Measurements from ENCODE around the gene IPPK.

IPPK gene

GRCh38 chr9:92657296-92658094 is 12.4 kb downstream of the IPPK start:
- DNase-seq (ENCODE audit: low spot score), result no peak
- no peak for FAIRE-seq

- FAIRE-seq, result no peak
- no peak for DNase-seq (ENCODE audit: low spot score)
Measured at GRCh38 chr9:92656537-92656925, 13.4 kb downstream of the IPPK start.

GRCh38 chr9:92655896-92656536 is 13.9 kb downstream of the IPPK start:
- FAIRE-seq (no peak), DNase-seq (ENCODE audit: low spot score) (no peak)

- DNase-seq (ENCODE audit: low spot score) (no peak), FAIRE-seq (no peak)
Measured at GRCh38 chr9:92655366-92655765, 14.6 kb downstream of the IPPK start.

GRCh38 chr9:92654481-92655301 is 15.2 kb downstream of the IPPK start:
- no peak for DNase-seq (ENCODE audit: low spot score)
- no peak for FAIRE-seq

- FAIRE-seq (no peak), DNase-seq (ENCODE audit: low spot score) (no peak)
Measured at GRCh38 chr9:92652461-92652860, 17.5 kb downstream of the IPPK start.

- DNase-seq (ENCODE audit: low spot score) (no peak), FAIRE-seq (no peak)
Measured at GRCh38 chr9:92650839-92651621, 18.9 kb downstream of the IPPK start.

GRCh38 chr9:92650296-92650695 is 19.6 kb downstream of the IPPK start:
- no peak for DNase-seq (ENCODE audit: low spot score)
- no peak for FAIRE-seq

- FAIRE-seq (no peak), DNase-seq (ENCODE audit: low spot score) (no peak)
Measured at GRCh38 chr9:92649007-92649406, 20.9 kb downstream of the IPPK start.

- FAIRE-seq (no peak), DNase-seq (ENCODE audit: low spot score) (no peak)
Measured at GRCh38 chr9:92648474-92648971, 21.4 kb downstream of the IPPK start.

GRCh38 chr9:92647671-92648473 is 22.1 kb downstream of the IPPK start:
- no peak for FAIRE-seq
- no peak for DNase-seq (ENCODE audit: low spot score)

GRCh38 chr9:92645041-92645440 is 24.9 kb downstream of the IPPK start:
- no peak for FAIRE-seq
- DNase-seq (ENCODE audit: low spot score), result no peak

- FAIRE-seq (no peak), DNase-seq (ENCODE audit: low spot score) (no peak)
Measured at GRCh38 chr9:92644278-92644677, 25.7 kb downstream of the IPPK start.

- DNase-seq (ENCODE audit: low spot score) (no peak), FAIRE-seq (no peak)
Measured at GRCh38 chr9:92642564-92642963, 27.4 kb downstream of the IPPK start.

- no peak for DNase-seq (ENCODE audit: low spot score)
- no peak for FAIRE-seq
Measured at GRCh38 chr9:92642041-92642451, 27.9 kb downstream of the IPPK start.

- DNase-seq (ENCODE audit: low spot score) (no peak), FAIRE-seq (no peak)
Measured at GRCh38 chr9:92641092-92641809, 28.7 kb downstream of the IPPK start.

GRCh38 chr9:92640398-92641091 is 29.4 kb downstream of the IPPK start:
- FAIRE-seq (no peak), DNase-seq (ENCODE audit: low spot score) (no peak)

- FAIRE-seq, result no peak
Measured at GRCh38 chr9:92639791-92640271, 30.1 kb downstream of the IPPK start.

GRCh38 chr9:92639124-92639523 is 30.8 kb downstream of the IPPK start:
- FAIRE-seq (no peak), DNase-seq (ENCODE audit: low spot score) (no peak)

More at GRCh38 chr9:92639791-92640271, 30.1 kb downstream of the IPPK start:
- DNase-seq (ENCODE audit: low spot score), result no peak

Measured in RCC 7860 (cell line).